Tibial nerve (tissue), 4 donors: ENCODE results near the gene C2CD5. TPM values are rescaled to one million over a fixed set of nuclear protein-coding genes. Genes with fewer than 3 reads are reported as not detected.
"Not testable (repeated sequence)": the region's sequence is repeated elsewhere in the genome, so short reads cannot be mapped to it uniquely, and the experiment has no call there.

ENCODE experiments used
- DNase-seq, 2 donors: peaks; one replicate each; pipeline ENCODE4 v3.0.0-alpha.2; 2019; ENCODE audit warnings: low spot score in 2 of 2
- H3K27ac ChIP-seq, 4 donors: fragments of 200-600 bp; sonication (generic) in 3 of 4; one replicate each; pipeline ENCODE4 v1.5.1; 2017 to 2019; ENCODE audit warnings: mild to moderate bottlenecking in 1 of 4
- H3K27me3 ChIP-seq, 2 donors: fragments of 200-600 bp; sonication (generic) in 1 of 2; one replicate each; pipeline versions ENCODE4 v1.5.1 to v1.6.0; 2017 to 2019
- H3K36me3 ChIP-seq, 3 donors: fragments of 200-600 bp; sonication (generic); one replicate each; pipeline ENCODE4 v1.5.1; 2018 to 2019
- H3K4me1 ChIP-seq, 4 donors: fragments of 200-600 bp; sonication (generic) in 3 of 4; one replicate each; pipeline ENCODE4 v1.5.1; 2017 to 2019
- H3K4me3 ChIP-seq, 4 donors: fragments of 200-600 bp; sonication (generic) in 3 of 4; one replicate each; pipeline ENCODE4 v1.5.1; 2017 to 2019; ENCODE audit warnings: mild to moderate bottlenecking in 1 of 4, moderate library complexity in 1 of 4
- H3K9me3 ChIP-seq, 4 donors: fragments of 200-600 bp; sonication (generic) in 3 of 4; one replicate each; pipeline ENCODE4 v1.5.1; 2017 to 2019
- CTCF ChIP-seq, 5 experiments: fragments of 200-600 bp in 3 of 5; fragments of 450-650 bp in 2 of 5; sonication (generic) in 3 of 5; IDR thresholded peaks; one replicate each; pipeline ENCODE4 v1.5.1; 2016 to 2019; ENCODE audit warnings: antibody characterized with exemption in 5 of 5, mild to moderate bottlenecking in 3 of 5, moderate library complexity in 2 of 5
- EP300 ChIP-seq, 2 donors: sonication (generic); formaldehyde crosslinking; IDR thresholded peaks; one replicate each; pipeline ENCODE4 v1.6.1; 2017; ENCODE audit warnings: antibody characterized with exemption in 2 of 2, mild to moderate bottlenecking in 1 of 2
- POLR2A ChIP-seq, 2 donors: fragments of 450-650 bp; IDR thresholded peaks; one replicate each; pipeline ENCODE4 v1.6.1; 2017; ENCODE audit warnings: antibody characterized with exemption in 2 of 2, mild to moderate bottlenecking in 2 of 2, moderate library complexity in 2 of 2
- WGBS, 2 donors: methylation state at CpG; one replicate each; pipeline ENCODE4 v1.1.5; 2018; 5-methylcytosine and 5-hydroxymethylcytosine counted together
- total RNA-seq, 4 donors: library from RNA; depleted of rRNA; stranded (reverse); fragments of >200 nt; gene quantifications; one replicate each; pipeline ENCODE4 v1.1.0, GENCODE V29; 2016

Gene C2CD5
- total RNA-seq, 4 donors from 2014 or later, result 49.2 to 63.8 (median 52.5) TPM

- DNase-seq, result no peak
- Histone ChIP-seq H3K4me3 (no peak overlapping the region), H3K27ac (no peak overlapping the region), H3K9me3 (no peaks in the 10 kb centered on the region), H3K27me3 (no peaks in the 10 kb centered on the region), H3K36me3 (peaks cover 0 to 37% (median 0%) of the 10 kb centered on the region in 3 donors), H3K4me1 (no peaks in the 10 kb centered on the region)
- TF ChIP-seq EP300 (IDR thresholded peaks at IDR 0.05) (no peak), CTCF (IDR thresholded peaks at IDR 0.05) (no peak), POLR2A (IDR thresholded peaks at IDR 0.05) (no peak)
- 59 to 83% methylated on average over 1 of the region's 1 CpG for WGBS, 2 donors
Observed at GRCh38 chr12:22494319-22494718, 50.0 kb downstream of the C2CD5 start.

GRCh38 chr12:22491034-22491433 lies 53.3 kb downstream of the C2CD5 start:
- WGBS, 2 donors, result 89 to 100% methylated on average over 1 of the region's 1 CpG

GRCh38 chr12:22488478-22488877 lies 55.9 kb downstream of the C2CD5 start:
- TF ChIP-seq POLR2A (IDR thresholded peaks at IDR 0.05) (no peak), CTCF (IDR thresholded peaks at IDR 0.05) (no peak), EP300 (IDR thresholded peaks at IDR 0.05) (no peak)
- H3K4me3 ChIP-seq, result no peak overlapping the region
- no peak for DNase-seq
- H3K9me3 ChIP-seq, result no peaks in the 10 kb centered on the region
- H3K27ac ChIP-seq, result no peak overlapping the region
- WGBS, 2 donors, result 93 to 95% methylated on average over 3 of the region's 3 CpGs
- no peaks in the 10 kb centered on the region for H3K4me1 ChIP-seq
- no peaks in the 10 kb centered on the region for H3K27me3 ChIP-seq
- peaks cover 3 to 79% (median 9%) of the 10 kb centered on the region in 3 donors for H3K36me3 ChIP-seq

More at GRCh38 chr12:22491034-22491433, 53.3 kb downstream of the C2CD5 start:
- H3K27me3 ChIP-seq, result no peaks in the 10 kb centered on the region
- DNase-seq, result no peak
- no peaks in the 10 kb centered on the region for H3K4me1 ChIP-seq
- peaks cover 0 to 63% (median 0%) of the 10 kb centered on the region in 3 donors for H3K36me3 ChIP-seq
- no peak overlapping the region for H3K27ac ChIP-seq
- H3K4me3 ChIP-seq, result no peak overlapping the region
- TF ChIP-seq EP300 (IDR thresholded peaks at IDR 0.05) (no peak), POLR2A (IDR thresholded peaks at IDR 0.05) (no peak), CTCF (IDR thresholded peaks at IDR 0.05) (no peak)
- no peaks in the 10 kb centered on the region for H3K9me3 ChIP-seq

GRCh38 chr12:22487683-22488082 lies 56.7 kb downstream of the C2CD5 start:
- DNase-seq, H3K9me3 ChIP-seq, H3K27me3 ChIP-seq, H3K4me3 ChIP-seq, H3K4me1 ChIP-seq, H3K27ac ChIP-seq: not testable (repeated sequence)
- H3K36me3 ChIP-seq, result peaks cover 3 to 79% (median 9%) of the 10 kb centered on the region in 3 donors
- 99 to 100% methylated on average over 3 of the region's 3 CpGs for WGBS, 2 donors

GRCh38 chr12:22481547-22482104 lies 62.7 kb downstream of the C2CD5 start:
- Histone ChIP-seq H3K4me1 (no peaks in the 10 kb centered on the region), H3K27me3 (no peaks in the 10 kb centered on the region), H3K36me3 (peaks cover 3 to 68% (median 9%) of the 10 kb centered on the region in 3 donors), H3K27ac (no peak overlapping the region), H3K9me3 (no peaks in the 10 kb centered on the region), H3K4me3 (no peak overlapping the region)
- no peak for DNase-seq
- TF ChIP-seq CTCF (IDR thresholded peaks at IDR 0.05), result no peak
- TF ChIP-seq POLR2A (IDR thresholded peaks at IDR 0.05), result no peak
- TF ChIP-seq EP300 (IDR thresholded peaks at IDR 0.05), result no peak
- WGBS, 2 donors, result 78 to 88% methylated on average over 5 of the region's 5 CpGs

GRCh38 chr12:22480814-22481213 lies 63.5 kb downstream of the C2CD5 start:
- not testable (repeated sequence) for H3K9me3 ChIP-seq, DNase-seq, H3K4me1 ChIP-seq, H3K27me3 ChIP-seq, H3K27ac ChIP-seq, H3K4me3 ChIP-seq
- WGBS, 2 donors, result 92 to 94% methylated on average over 7 of the region's 7 CpGs
- H3K36me3 ChIP-seq, result peaks cover 3 to 62% (median 9%) of the 10 kb centered on the region in 3 donors
